HG03575 (cell line): ENCODE measurements around the gene UNC5B.

Source experiments
- ATAC-seq: cut with Tn5 transposase; IDR thresholded peaks from one replicate; pipeline ENCODE4 v1.9.1; 2021; ENCODE audit not compliant: unreplicated experiment, insufficient number of reproducible peaks, low FRiP score; ENCODE audit errors: extremely low read depth

The UNC5B gene

GRCh38 chr10:71220689-71221540 is 8.5 kb downstream of the UNC5B start:
- no peak for ATAC-seq

- no peak for ATAC-seq
Measured at GRCh38 chr10:71221586-71222202, 9.3 kb downstream of the UNC5B start.

GRCh38 chr10:71222601-71223346 is 10.4 kb downstream of the UNC5B start:
- no peak for ATAC-seq

- ATAC-seq: no peak
Measured at GRCh38 chr10:71223347-71224058, 11.1 kb downstream of the UNC5B start.

- no peak for ATAC-seq
Measured at GRCh38 chr10:71225291-71226058, 13.1 kb downstream of the UNC5B start.

- ATAC-seq: no peak
Measured at GRCh38 chr10:71228875-71229675, 16.7 kb downstream of the UNC5B start.

GRCh38 chr10:71229726-71230655 is 17.6 kb downstream of the UNC5B start:
- no peak for ATAC-seq

GRCh38 chr10:71230656-71231025 is 18.3 kb downstream of the UNC5B start:
- no peak for ATAC-seq

GRCh38 chr10:71231206-71231605 is 18.8 kb downstream of the UNC5B start:
- ATAC-seq: no peak

GRCh38 chr10:71232089-71232998 is 20.0 kb downstream of the UNC5B start:
- ATAC-seq: no peak

- no peak for ATAC-seq
Measured at GRCh38 chr10:71233482-71233892, 21.1 kb downstream of the UNC5B start.

GRCh38 chr10:71234004-71234894 is 21.9 kb downstream of the UNC5B start:
- no peak for ATAC-seq

- no peak for ATAC-seq
Measured at GRCh38 chr10:71234970-71235685, 22.8 kb downstream of the UNC5B start.

- no peak for ATAC-seq
Measured at GRCh38 chr10:71235808-71236207, 23.4 kb downstream of the UNC5B start.
